Activated CD4-positive, alpha-beta T cell treated with anti-CD3 and anti-CD28 coated beads, Interleukin-2, amount 50 U/mL, for 4 hours (primary cell): ENCODE data around the gene SLC35D1.
"Not testable (repeated sequence)": the region's sequence is repeated elsewhere in the genome, so short reads cannot be mapped to it uniquely, and the experiment has no call there.

Experiments used
- DNase-seq, 2 experiments: peaks; one replicate each; pipeline ENCODE4 v3.0.0-alpha.2; 2020

The SLC35D1 gene

GRCh38 chr1:67053785-67054772, at the start of gene SLC35D1:
TSS of gene SLC35D1 (minus strand) at chr1:67054148. CDS start at chr1:67054013, 135 bp downstream.
- peak; percentile 69 to 74 for DNase-seq

- DNase-seq, result no peak
Measured at GRCh38 chr1:67103548-67103947, 49.6 kb upstream of the SLC35D1 start.

GRCh38 chr1:67100833-67101232, 46.9 kb upstream of the SLC35D1 start:
- no peak for DNase-seq

- no peak for DNase-seq
Measured at GRCh38 chr1:67097305-67097704, 43.4 kb upstream of the SLC35D1 start.

GRCh38 chr1:67094191-67094590, 40.2 kb upstream of the SLC35D1 start:
- DNase-seq, result no peak

- DNase-seq, result no peak
Measured at GRCh38 chr1:67089685-67090208, 35.8 kb upstream of the SLC35D1 start.

- DNase-seq, result no peak
Measured at GRCh38 chr1:67088440-67088839, 34.5 kb upstream of the SLC35D1 start.

GRCh38 chr1:67085326-67085725, 31.4 kb upstream of the SLC35D1 start:
- no peak for DNase-seq

- no peak for DNase-seq
Measured at GRCh38 chr1:67084765-67085318, 30.9 kb upstream of the SLC35D1 start.

- no peak for DNase-seq
Measured at GRCh38 chr1:67078291-67078690, 24.3 kb upstream of the SLC35D1 start.

- DNase-seq, result no peak
Measured at GRCh38 chr1:67077593-67077992, 23.6 kb upstream of the SLC35D1 start.

GRCh38 chr1:67072749-67073148, 18.8 kb upstream of the SLC35D1 start:
- no peak for DNase-seq

- DNase-seq, result not testable (repeated sequence)
Measured at GRCh38 chr1:67067655-67068054, 13.7 kb upstream of the SLC35D1 start.

- no peak for DNase-seq
Measured at GRCh38 chr1:67062412-67062811, 8.5 kb upstream of the SLC35D1 start.

- no peak for DNase-seq
Measured at GRCh38 chr1:67061266-67061665, 7.3 kb upstream of the SLC35D1 start.

GRCh38 chr1:67060811-67061218, 6.9 kb upstream of the SLC35D1 start:
- DNase-seq, result no peak

- DNase-seq, result no peak
Measured at GRCh38 chr1:67059346-67059745, 5.4 kb upstream of the SLC35D1 start.

GRCh38 chr1:67058761-67059160, 4.8 kb upstream of the SLC35D1 start:
- no peak for DNase-seq

- DNase-seq, result no peak
Measured at GRCh38 chr1:67058242-67058641, 4.3 kb upstream of the SLC35D1 start.

GRCh38 chr1:67053535-67053784, 488 bp downstream of the SLC35D1 start:
- no peak for DNase-seq

GRCh38 chr1:67052741-67053534, 1.0 kb downstream of the SLC35D1 start:
- peak; percentile 12 to 19 for DNase-seq

GRCh38 chr1:67051196-67051595, 2.8 kb downstream of the SLC35D1 start:
- DNase-seq, result no peak

- no peak for DNase-seq
Measured at GRCh38 chr1:67044631-67045270, 9.2 kb downstream of the SLC35D1 start.
